ENCODE measurements around the gene KCNJ15. TPM values are rescaled to one million over a fixed set of nuclear protein-coding genes. Genes with fewer than 3 reads are reported as not detected.

Gene KCNJ15
- total and polyA plus RNA-seq, 3 experiments from 2014 or later = not detected

DNA sequence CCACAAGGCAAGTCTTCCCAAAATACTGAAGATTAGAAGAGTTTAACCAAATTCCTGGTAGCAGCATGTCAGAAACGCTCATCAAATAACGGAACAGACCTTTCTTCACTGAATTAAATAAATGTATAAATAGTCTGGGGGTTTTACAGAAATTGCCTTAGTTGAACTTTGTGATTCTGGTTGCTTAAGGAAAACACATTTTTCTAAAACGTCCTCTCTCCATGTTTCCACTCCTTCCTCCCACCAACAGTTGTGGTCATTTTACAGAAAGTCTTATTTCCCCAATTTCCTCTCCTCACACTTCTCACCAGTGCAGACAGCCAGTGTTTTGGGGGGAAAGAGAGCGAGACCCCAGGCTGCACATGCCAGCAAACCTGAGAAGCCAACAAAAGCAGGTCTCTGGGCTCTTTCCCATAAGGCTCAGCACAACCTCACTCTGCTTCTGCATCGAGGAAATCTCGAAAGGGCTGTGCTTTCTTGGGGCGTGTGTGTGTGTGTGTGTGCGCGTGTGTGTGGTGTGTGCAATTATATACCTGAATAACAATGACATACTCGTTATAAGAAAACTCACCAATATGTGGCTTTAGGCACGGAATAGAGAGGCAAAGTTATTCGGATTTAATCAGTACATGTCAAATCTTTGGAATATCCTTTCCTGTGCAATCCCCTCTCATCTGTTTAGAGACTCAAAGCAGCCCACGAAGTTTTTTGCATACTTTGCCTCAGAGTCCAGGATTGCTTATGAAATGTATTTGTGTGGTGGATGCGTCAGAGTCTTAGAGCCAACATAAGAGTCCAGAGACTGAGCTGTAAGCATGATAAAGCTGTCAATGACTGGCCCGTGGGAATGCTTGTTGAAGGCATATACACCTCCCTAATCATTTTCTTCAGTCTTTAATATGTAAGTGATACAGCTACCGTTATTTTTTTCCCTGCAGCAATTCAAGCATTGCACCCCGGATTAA is 2.0 kb downstream of the KCNJ15 start:
- Mint-ChIP-seq H3K27me3 (peaks cover 0 to 2% of the 10 kb centered on the region in 2 donors), H3K36me3 (no peaks in the 10 kb centered on the region), H3K27ac (peak overlapping the region in 1 of 8 donors; percentile 87), H3K4me1 (no peaks in the 10 kb centered on the region), H3K9me3 (no peaks in the 10 kb centered on the region), H3K4me3 (no peak overlapping the region)
- ChIA-PET CTCF (no interaction called here), POLR2A (no interaction called here)
- Histone ChIP-seq H3K4me1 (ENCODE audit: insufficient read depth, low read length) (no peaks in the 10 kb centered on the region), H3K27me3 (ENCODE audit: insufficient read depth, low read length, poor library complexity, severe bottlenecking) (no peaks in the 10 kb centered on the region), H3K36me3 (ENCODE audit: insufficient read depth, low read length) (no peaks in the 10 kb centered on the region), H3K9me3 (ENCODE audit: low read length) (no peaks in the 10 kb centered on the region), H3K27ac (ENCODE audit: low read depth, low read length) (no peak overlapping the region), H3K4me3 (ENCODE audit: low read length) (no peak overlapping the region)
- no peak for DNase-seq

GRCh38 chr21:38259665-38260064 is 2.9 kb downstream of the KCNJ15 start:
- H3K27me3 Mint-ChIP-seq = peaks cover 0 to 3% of the 10 kb centered on the region in 2 donors
- H3K36me3 ChIP-seq (ENCODE audit: insufficient read depth, low read length) = no peaks in the 10 kb centered on the region
- no peak overlapping the region for H3K4me3 Mint-ChIP-seq
- H3K4me1 Mint-ChIP-seq = no peaks in the 10 kb centered on the region
- CTCF ChIA-PET = no interaction called here
- no peaks in the 10 kb centered on the region for H3K27me3 ChIP-seq (ENCODE audit: insufficient read depth, low read length, poor library complexity, severe bottlenecking)
- POLR2A ChIA-PET = no interaction called here
- peaks cover 0 to under 1% (median 0%) of the 10 kb centered on the region in 5 donors for H3K9me3 Mint-ChIP-seq
- H3K4me3 ChIP-seq (ENCODE audit: low read length) = no peak overlapping the region
- H3K27ac Mint-ChIP-seq = no peak overlapping the region
- H3K27ac ChIP-seq (ENCODE audit: low read depth, low read length) = no peak overlapping the region
- no peaks in the 10 kb centered on the region for H3K4me1 ChIP-seq (ENCODE audit: insufficient read depth, low read length)
- H3K36me3 Mint-ChIP-seq = no peaks in the 10 kb centered on the region
- DNase-seq = no peak
- H3K9me3 ChIP-seq (ENCODE audit: low read length) = no peaks in the 10 kb centered on the region

- Mint-ChIP-seq H3K4me3 (no peak overlapping the region), H3K36me3 (no peaks in the 10 kb centered on the region), H3K27ac (no peak overlapping the region), H3K9me3 (peaks cover 0 to 2% (median 0%) of the 10 kb centered on the region in 5 donors), H3K27me3 (peaks cover 0 to 3% of the 10 kb centered on the region in 2 donors), H3K4me1 (no peaks in the 10 kb centered on the region)
- Histone ChIP-seq H3K4me3 (ENCODE audit: low read length) (no peak overlapping the region), H3K9me3 (ENCODE audit: low read length) (no peaks in the 10 kb centered on the region), H3K27me3 (ENCODE audit: insufficient read depth, low read length, poor library complexity, severe bottlenecking) (no peaks in the 10 kb centered on the region), H3K4me1 (ENCODE audit: insufficient read depth, low read length) (no peaks in the 10 kb centered on the region), H3K27ac (ENCODE audit: low read depth, low read length) (no peak overlapping the region), H3K36me3 (ENCODE audit: insufficient read depth, low read length) (no peaks in the 10 kb centered on the region)
- ChIA-PET POLR2A (no interaction called here), CTCF (no interaction called here)
- DNase-seq = no peak
Observed at GRCh38 chr21:38260426-38260825, 3.6 kb downstream of the KCNJ15 start.

GRCh38 chr21:38261851-38262250 is 5.1 kb downstream of the KCNJ15 start:
- H3K9me3 ChIP-seq (ENCODE audit: low read length) = no peaks in the 10 kb centered on the region
- ChIA-PET POLR2A (no interaction called here), CTCF (interaction anchor here (1.1 kb wide), 1 partner anchor 10 kb away, joined by 3 read pairs; no protein-coding TSS in a partner anchor)
- H3K27me3 ChIP-seq (ENCODE audit: insufficient read depth, low read length, poor library complexity, severe bottlenecking) = no peaks in the 10 kb centered on the region
- no peaks in the 10 kb centered on the region for H3K4me1 ChIP-seq (ENCODE audit: insufficient read depth, low read length)
- DNase-seq = no peak
- H3K4me3 ChIP-seq (ENCODE audit: low read length) = no peak overlapping the region
- no peaks in the 10 kb centered on the region for H3K36me3 ChIP-seq (ENCODE audit: insufficient read depth, low read length)
- H3K27ac Mint-ChIP-seq = no peak overlapping the region
- no peaks in the 10 kb centered on the region for H3K4me1 Mint-ChIP-seq
- no peak overlapping the region for H3K4me3 Mint-ChIP-seq
- H3K9me3 Mint-ChIP-seq = peaks cover 0 to 3% (median 0%) of the 10 kb centered on the region in 5 donors
- peaks cover 0 to under 1% (median 0%) of the 10 kb centered on the region in 3 donors for H3K36me3 Mint-ChIP-seq
- peaks cover 0 to 3% of the 10 kb centered on the region in 2 donors for H3K27me3 Mint-ChIP-seq
- H3K27ac ChIP-seq (ENCODE audit: low read depth, low read length) = no peak overlapping the region

DNA sequence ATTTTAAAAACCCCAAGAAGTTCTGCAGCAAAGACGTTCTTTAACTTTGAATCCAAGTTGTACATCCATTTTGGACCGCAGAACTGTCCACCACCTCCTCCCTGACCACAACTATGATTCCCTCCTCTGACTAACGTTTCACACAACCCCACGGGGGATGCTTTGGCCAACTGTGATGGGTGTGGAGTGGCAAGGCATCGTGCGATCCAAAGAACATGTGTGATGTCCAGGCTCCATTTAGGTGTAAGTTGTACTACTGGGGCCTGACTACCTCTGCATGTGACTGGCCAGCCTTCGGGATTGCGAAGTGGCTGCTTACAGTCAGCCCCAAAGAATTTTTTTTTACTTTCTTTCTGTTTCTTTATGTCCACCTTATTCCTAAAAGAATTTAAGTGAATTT is 6.7 kb downstream of the KCNJ15 start:
- Histone ChIP-seq H3K4me1 (ENCODE audit: insufficient read depth, low read length) (no peaks in the 10 kb centered on the region), H3K36me3 (ENCODE audit: insufficient read depth, low read length) (no peaks in the 10 kb centered on the region), H3K27ac (ENCODE audit: low read depth, low read length) (no peak overlapping the region), H3K4me3 (ENCODE audit: low read length) (no peak overlapping the region), H3K9me3 (ENCODE audit: low read length) (no peaks in the 10 kb centered on the region), H3K27me3 (ENCODE audit: insufficient read depth, low read length, poor library complexity, severe bottlenecking) (no peaks in the 10 kb centered on the region)
- Mint-ChIP-seq H3K4me3 (no peak overlapping the region), H3K36me3 (peaks cover 0 to 1% (median 0%) of the 10 kb centered on the region in 3 donors), H3K4me1 (no peaks in the 10 kb centered on the region), H3K9me3 (peaks cover 0 to 4% (median 0%) of the 10 kb centered on the region in 5 donors), H3K27me3 (peaks cover 3% of the 10 kb centered on the region in 2 donors), H3K27ac (no peak overlapping the region)
- ChIA-PET POLR2A (no interaction called here), CTCF (no interaction called here)
- no peak for DNase-seq

GRCh38 chr21:38264571-38264970 is 7.8 kb downstream of the KCNJ15 start:
- Histone ChIP-seq H3K27ac (ENCODE audit: low read depth, low read length) (no peak overlapping the region), H3K27me3 (ENCODE audit: insufficient read depth, low read length, poor library complexity, severe bottlenecking) (no peaks in the 10 kb centered on the region), H3K9me3 (ENCODE audit: low read length) (no peaks in the 10 kb centered on the region), H3K36me3 (ENCODE audit: insufficient read depth, low read length) (no peaks in the 10 kb centered on the region), H3K4me1 (ENCODE audit: insufficient read depth, low read length) (no peaks in the 10 kb centered on the region), H3K4me3 (ENCODE audit: low read length) (no peak overlapping the region)
- Mint-ChIP-seq H3K36me3 (peaks cover 0 to 1% (median 0%) of the 10 kb centered on the region in 3 donors), H3K4me1 (no peaks in the 10 kb centered on the region), H3K4me3 (no peak overlapping the region), H3K27ac (no peak overlapping the region), H3K27me3 (peaks cover 3% of the 10 kb centered on the region in 2 donors), H3K9me3 (peaks cover 0 to 4% (median 0%) of the 10 kb centered on the region in 5 donors)
- no peak for DNase-seq
- ChIA-PET CTCF (no interaction called here), POLR2A (no interaction called here)

GRCh38 chr21:38265166-38265565 is 8.4 kb downstream of the KCNJ15 start:
- no peak overlapping the region for H3K27ac Mint-ChIP-seq
- Histone ChIP-seq H3K36me3 (ENCODE audit: insufficient read depth, low read length) (no peaks in the 10 kb centered on the region), H3K4me1 (ENCODE audit: insufficient read depth, low read length) (no peaks in the 10 kb centered on the region), H3K9me3 (ENCODE audit: low read length) (no peaks in the 10 kb centered on the region), H3K27me3 (ENCODE audit: insufficient read depth, low read length, poor library complexity, severe bottlenecking) (no peaks in the 10 kb centered on the region), H3K27ac (ENCODE audit: low read depth, low read length) (no peak overlapping the region), H3K4me3 (ENCODE audit: low read length) (no peak overlapping the region)
- no peak for DNase-seq
- peaks cover 0 to 4% (median 0%) of the 10 kb centered on the region in 5 donors for H3K9me3 Mint-ChIP-seq
- CTCF ChIA-PET = no interaction called here
- no peaks in the 10 kb centered on the region for H3K4me1 Mint-ChIP-seq
- H3K4me3 Mint-ChIP-seq = no peak overlapping the region
- peaks cover 0 to 1% (median 0%) of the 10 kb centered on the region in 3 donors for H3K36me3 Mint-ChIP-seq
- peaks cover 3% of the 10 kb centered on the region in 2 donors for H3K27me3 Mint-ChIP-seq
- POLR2A ChIA-PET = no interaction called here

GRCh38 chr21:38266732-38267131 is 9.9 kb downstream of the KCNJ15 start:
- CTCF ChIA-PET = no interaction called here

More at GRCh38 chr21:38266732-38267131, 9.9 kb downstream of the KCNJ15 start:
- Mint-ChIP-seq H3K36me3 (peaks cover 0 to 1% (median 0%) of the 10 kb centered on the region in 3 donors), H3K4me3 (no peak overlapping the region), H3K27me3 (peaks cover 3% of the 10 kb centered on the region in 2 donors), H3K9me3 (peaks cover 0 to 4% (median 0%) of the 10 kb centered on the region in 5 donors), H3K27ac (no peak overlapping the region), H3K4me1 (no peaks in the 10 kb centered on the region)
- no peaks in the 10 kb centered on the region for H3K36me3 ChIP-seq (ENCODE audit: insufficient read depth, low read length)
- no peak for DNase-seq
- H3K4me1 ChIP-seq (ENCODE audit: insufficient read depth, low read length) = no peaks in the 10 kb centered on the region
- no peak overlapping the region for H3K4me3 ChIP-seq (ENCODE audit: low read length)
- H3K27ac ChIP-seq (ENCODE audit: low read depth, low read length) = no peak overlapping the region
- no peaks in the 10 kb centered on the region for H3K9me3 ChIP-seq (ENCODE audit: low read length)
- no peaks in the 10 kb centered on the region for H3K27me3 ChIP-seq (ENCODE audit: insufficient read depth, low read length, poor library complexity, severe bottlenecking)
- POLR2A ChIA-PET = no interaction called here

Data from CD8-positive, alpha-beta memory T cell (primary cell).